IPS-15b (cell line): ENCODE measurements around the gene PSD4.
"Not testable (repeated sequence)": the region's sequence is repeated elsewhere in the genome, so short reads cannot be mapped to it uniquely, and the experiment has no call there.

Experiments
- H3K27me3 ChIP-seq: one replicate; pipeline ENCODE4 v1.6.1; 2013; ENCODE audit warnings: low read length; ENCODE audit not compliant: control insufficient read depth, insufficient read depth
- H3K36me3 ChIP-seq: one replicate; pipeline ENCODE4 v1.6.1; 2013; ENCODE audit warnings: low read length; ENCODE audit not compliant: control insufficient read depth, insufficient read depth
- H3K4me1 ChIP-seq: one replicate; pipeline ENCODE4 v1.6.1; 2013; ENCODE audit warnings: mild to moderate bottlenecking, low read length; ENCODE audit not compliant: control insufficient read depth, insufficient read depth
- H3K4me3 ChIP-seq: one replicate; pipeline ENCODE4 v1.5.1; 2013; ENCODE audit warnings: low read depth, low read length
- H3K9ac ChIP-seq: one replicate; pipeline ENCODE4 v1.6.1; 2013; ENCODE audit warnings: low read depth, mild to moderate bottlenecking, low read length
- H3K9me3 ChIP-seq: one replicate; pipeline ENCODE4 v1.6.1; 2013; ENCODE audit warnings: mild to moderate bottlenecking, low read length; ENCODE audit not compliant: control insufficient read depth, insufficient read depth

PSD4 gene

GRCh38 chr2:113227698-113228097, 53.9 kb downstream of the PSD4 start:
- Histone ChIP-seq H3K27me3 (no peaks in the 10 kb centered on the region), H3K4me3 (no peak overlapping the region), H3K36me3 (no peaks in the 10 kb centered on the region), H3K4me1 (no peaks in the 10 kb centered on the region), H3K9me3 (no peaks in the 10 kb centered on the region), H3K9ac (no peak overlapping the region)

- Histone ChIP-seq H3K4me3 (no peak overlapping the region), H3K9me3 (no peaks in the 10 kb centered on the region), H3K4me1 (no peaks in the 10 kb centered on the region), H3K36me3 (no peaks in the 10 kb centered on the region), H3K27me3 (no peaks in the 10 kb centered on the region), H3K9ac (no peak overlapping the region)
These were observed 54.6 kb downstream of the PSD4 start for GRCh38 chr2:113228351-113228750.

- no peaks in the 10 kb centered on the region for H3K36me3 ChIP-seq
- no peaks in the 10 kb centered on the region for H3K4me1 ChIP-seq
- H3K4me3 ChIP-seq: no peak overlapping the region
- H3K9me3 ChIP-seq: no peaks in the 10 kb centered on the region
- H3K27me3 ChIP-seq: no peaks in the 10 kb centered on the region
- no peak overlapping the region for H3K9ac ChIP-seq
These were observed 55.4 kb downstream of the PSD4 start for GRCh38 chr2:113228991-113229716.

- no peaks in the 10 kb centered on the region for H3K9me3 ChIP-seq
- no peaks in the 10 kb centered on the region for H3K27me3 ChIP-seq
- H3K9ac ChIP-seq: no peak overlapping the region
- no peaks in the 10 kb centered on the region for H3K36me3 ChIP-seq
- H3K4me3 ChIP-seq: no peak overlapping the region
- H3K4me1 ChIP-seq: no peaks in the 10 kb centered on the region
These were observed 56.0 kb downstream of the PSD4 start for GRCh38 chr2:113229795-113230194.

- Histone ChIP-seq H3K36me3 (no peaks in the 10 kb centered on the region), H3K27me3 (no peaks in the 10 kb centered on the region), H3K9ac (no peak overlapping the region), H3K4me1 (no peaks in the 10 kb centered on the region), H3K9me3 (no peaks in the 10 kb centered on the region), H3K4me3 (no peak overlapping the region)
These were observed 56.8 kb downstream of the PSD4 start for GRCh38 chr2:113230531-113230930.

- Histone ChIP-seq H3K27me3 (no peaks in the 10 kb centered on the region), H3K36me3 (no peaks in the 10 kb centered on the region), H3K4me3 (no peak overlapping the region), H3K9ac (no peak overlapping the region), H3K9me3 (no peaks in the 10 kb centered on the region), H3K4me1 (no peaks in the 10 kb centered on the region)
These were observed 57.3 kb downstream of the PSD4 start for GRCh38 chr2:113231064-113231463.

GRCh38 chr2:113232123-113232522, 58.4 kb downstream of the PSD4 start:
- H3K9me3 ChIP-seq: no peaks in the 10 kb centered on the region
- H3K4me3 ChIP-seq: no peak overlapping the region
- H3K9ac ChIP-seq: no peak overlapping the region
- no peaks in the 10 kb centered on the region for H3K27me3 ChIP-seq
- H3K4me1 ChIP-seq: no peaks in the 10 kb centered on the region
- no peaks in the 10 kb centered on the region for H3K36me3 ChIP-seq

GRCh38 chr2:113232740-113233139, 59.0 kb downstream of the PSD4 start:
- H3K36me3 ChIP-seq: no peaks in the 10 kb centered on the region
- no peaks in the 10 kb centered on the region for H3K4me1 ChIP-seq
- H3K9ac ChIP-seq: no peak overlapping the region
- H3K27me3 ChIP-seq: no peaks in the 10 kb centered on the region
- H3K4me3 ChIP-seq: no peak overlapping the region
- H3K9me3 ChIP-seq: no peaks in the 10 kb centered on the region

- Histone ChIP-seq H3K4me3 (no peak overlapping the region), H3K9ac (no peak overlapping the region), H3K27me3 (no peaks in the 10 kb centered on the region), H3K4me1 (no peaks in the 10 kb centered on the region), H3K36me3 (no peaks in the 10 kb centered on the region), H3K9me3 (no peaks in the 10 kb centered on the region)
These were observed 60.1 kb downstream of the PSD4 start for GRCh38 chr2:113233593-113234550.

- H3K9me3 ChIP-seq: no peaks in the 10 kb centered on the region
- H3K4me1 ChIP-seq: no peaks in the 10 kb centered on the region
- H3K36me3 ChIP-seq: no peaks in the 10 kb centered on the region
- no peak overlapping the region for H3K4me3 ChIP-seq
- H3K27me3 ChIP-seq: no peaks in the 10 kb centered on the region
- H3K9ac ChIP-seq: no peak overlapping the region
These were observed 61.1 kb downstream of the PSD4 start for GRCh38 chr2:113234721-113235346.

GRCh38 chr2:113235347-113236226, 61.8 kb downstream of the PSD4 start:
- H3K4me3 ChIP-seq, H3K4me1 ChIP-seq, H3K36me3 ChIP-seq, H3K9ac ChIP-seq, H3K9me3 ChIP-seq, H3K27me3 ChIP-seq: not testable (repeated sequence)
